GM12873 (cell line): ENCODE data around the gene C1orf198.

Experiments
- CTCF ChIP-seq: IDR thresholded peaks from 2 replicates; pipeline ENCODE4 v1.5.1; 2012; ENCODE audit warnings: low read depth, mild to moderate bottlenecking, moderate library complexity, low read length, control low read depth; ENCODE audit not compliant: insufficient read depth; ENCODE audit errors: missing control alignments

The C1orf198 gene

GRCh38 chr1:230824551-230824918 lies 43.8 kb downstream of the C1orf198 start:
- TF ChIP-seq CTCF = no peak

GRCh38 chr1:230823931-230824381 lies 44.4 kb downstream of the C1orf198 start:
- no peak for TF ChIP-seq CTCF

GRCh38 chr1:230823426-230823825 lies 44.9 kb downstream of the C1orf198 start:
- no peak for TF ChIP-seq CTCF

- TF ChIP-seq CTCF = no peak
Observed at GRCh38 chr1:230822092-230822581, 46.2 kb downstream of the C1orf198 start.

- TF ChIP-seq CTCF = no peak
Observed at GRCh38 chr1:230821346-230821745, 47.0 kb downstream of the C1orf198 start.

- no peak for TF ChIP-seq CTCF
Observed at GRCh38 chr1:230820568-230820967, 47.8 kb downstream of the C1orf198 start.

- no peak for TF ChIP-seq CTCF
Observed at GRCh38 chr1:230819976-230820375, 48.3 kb downstream of the C1orf198 start.
